ENCODE results near the gene CDIPT.

Gene CDIPT

GRCh38 chr16:29815032-29815721 lies 47.8 kb downstream of the CDIPT start:
- no peak overlapping the region for H3K23ac ChIP-seq (ENCODE audit: low read length)
- H3K36me3 ChIP-seq (ENCODE audit: control insufficient read depth in 1 of 2, insufficient read depth in 2 of 2, low read length in 2 of 2), result peaks cover 14 to 16% of the 10 kb centered on the region in 2 experiments
- no peak overlapping the region for H3K27ac ChIP-seq (ENCODE audit: low read depth, low read length)
- no peak overlapping the region for H3K4ac ChIP-seq (ENCODE audit: low read depth, low read length)
- H3K27me3 ChIP-seq (ENCODE audit: insufficient read depth, low read length), result no peaks in the 10 kb centered on the region
- H4K91ac ChIP-seq (ENCODE audit: low read depth, low read length), result peak overlapping the region; percentile 28
- H3K18ac ChIP-seq (ENCODE audit: low read length), result no peak overlapping the region
- peak overlapping the region; percentile 53 for H2AFZ ChIP-seq (ENCODE audit: insufficient read depth, low read length, poor library complexity)
- H4K12ac ChIP-seq (ENCODE audit: low read depth, low read length), result peak overlapping the region; percentile 17
- no peaks in the 10 kb centered on the region for H3K9me3 ChIP-seq (ENCODE audit: insufficient read depth, low read depth, low read length)
- peak overlapping the region; percentile 44 for H3K4me3 ChIP-seq (ENCODE audit: low read depth, low read length)
- WGBS (ENCODE audit: extremely low coverage, insufficient coverage, insufficient read length), result no CpG with 5 or more reads among the region's 39 CpGs
- H2BK12ac ChIP-seq (ENCODE audit: low read length), result peak overlapping the region; percentile 9
- H4K8ac ChIP-seq (ENCODE audit: low read depth, low read length), result peak overlapping the region; percentile 57
- peaks cover 9 to 32% of the 10 kb centered on the region in 2 experiments for H3K4me1 ChIP-seq (ENCODE audit: control insufficient read depth in 1 of 2, insufficient read depth in 2 of 2, low read length in 2 of 2)
- peaks cover 23% of the 10 kb centered on the region for H3K79me1 ChIP-seq (ENCODE audit: low read length)
- H3K14ac ChIP-seq (ENCODE audit: low read length), result peak overlapping the region; percentile 54
- H3K79me2 ChIP-seq (ENCODE audit: control insufficient read depth, insufficient read depth, low read length, poor library complexity), result peaks cover 9% of the 10 kb centered on the region
- no peak overlapping the region for H2BK120ac ChIP-seq (ENCODE audit: insufficient read depth, low read length, poor library complexity)
- H2AK5ac ChIP-seq (ENCODE audit: low read length), result peak overlapping the region; percentile 42
- H3K9ac ChIP-seq (ENCODE audit: low read length), result no peak overlapping the region
- DNase-seq, result peak in 1 of 2 donors; percentile 17
- no peak overlapping the region for H2BK5ac ChIP-seq (ENCODE audit: low read depth, low read length, poor library complexity)
- H3K4me2 ChIP-seq (ENCODE audit: low read length), result peak overlapping the region; percentile 62

- Histone ChIP-seq H3K4me3 (ENCODE audit: low read depth, low read length) (no peak overlapping the region), H3K4ac (ENCODE audit: low read depth, low read length) (no peak overlapping the region), H3K79me1 (ENCODE audit: low read length) (peaks cover 23% of the 10 kb centered on the region), H3K9me3 (ENCODE audit: insufficient read depth, low read depth, low read length) (no peaks in the 10 kb centered on the region), H2AK5ac (ENCODE audit: low read length) (no peak overlapping the region), H4K91ac (ENCODE audit: low read depth, low read length) (peak overlapping the region; percentile 28), H3K36me3 (ENCODE audit: control insufficient read depth in 1 of 2, insufficient read depth in 2 of 2, low read length in 2 of 2) (peaks cover 17 to 20% of the 10 kb centered on the region in 2 experiments), H3K23ac (ENCODE audit: low read length) (no peak overlapping the region), H2BK12ac (ENCODE audit: low read length) (no peak overlapping the region), H3K27ac (ENCODE audit: low read depth, low read length) (no peak overlapping the region), H2BK120ac (ENCODE audit: insufficient read depth, low read length, poor library complexity) (no peak overlapping the region), H2BK5ac (ENCODE audit: low read depth, low read length, poor library complexity) (no peak overlapping the region), H3K27me3 (ENCODE audit: insufficient read depth, low read length) (no peaks in the 10 kb centered on the region), H4K12ac (ENCODE audit: low read depth, low read length) (no peak overlapping the region), H3K14ac (ENCODE audit: low read length) (no peak overlapping the region), H3K9ac (ENCODE audit: low read length) (no peak overlapping the region), H4K8ac (ENCODE audit: low read depth, low read length) (no peak overlapping the region), H3K79me2 (ENCODE audit: control insufficient read depth, insufficient read depth, low read length, poor library complexity) (peaks cover 9% of the 10 kb centered on the region), H3K4me2 (ENCODE audit: low read length) (peak overlapping the region; percentile 62), H2AFZ (ENCODE audit: insufficient read depth, low read length, poor library complexity) (no peak overlapping the region), H3K18ac (ENCODE audit: low read length) (no peak overlapping the region), H3K4me1 (ENCODE audit: control insufficient read depth in 1 of 2, insufficient read depth in 2 of 2, low read length in 2 of 2) (peaks cover 13 to 37% of the 10 kb centered on the region in 2 experiments)
- WGBS (ENCODE audit: extremely low coverage, insufficient coverage, insufficient read length), result no CpG with 5 or more reads among the region's 5 CpGs
- DNase-seq, result no peak
These were observed 48.4 kb downstream of the CDIPT start for GRCh38 chr16:29814592-29814991.

GRCh38 chr16:29813644-29814562 lies 49.1 kb downstream of the CDIPT start:
- no peak overlapping the region for H4K91ac ChIP-seq (ENCODE audit: low read depth, low read length)
- H2AFZ ChIP-seq (ENCODE audit: insufficient read depth, low read length, poor library complexity), result no peak overlapping the region
- no peak overlapping the region for H3K23ac ChIP-seq (ENCODE audit: low read length)
- H3K27ac ChIP-seq (ENCODE audit: low read depth, low read length), result no peak overlapping the region
- peaks cover 3% of the 10 kb centered on the region for H3K9me3 ChIP-seq (ENCODE audit: insufficient read depth, low read depth, low read length)
- H3K36me3 ChIP-seq (ENCODE audit: control insufficient read depth in 1 of 2, insufficient read depth in 2 of 2, low read length in 2 of 2), result peaks cover 18 to 22% of the 10 kb centered on the region in 2 experiments
- no peak overlapping the region for H4K8ac ChIP-seq (ENCODE audit: low read depth, low read length)
- H3K4me2 ChIP-seq (ENCODE audit: low read length), result no peak overlapping the region
- no peak overlapping the region for H3K14ac ChIP-seq (ENCODE audit: low read length)
- no peak overlapping the region for H3K18ac ChIP-seq (ENCODE audit: low read length)
- H2AK5ac ChIP-seq (ENCODE audit: low read length), result no peak overlapping the region
- peaks cover 16 to 43% of the 10 kb centered on the region in 2 experiments for H3K4me1 ChIP-seq (ENCODE audit: control insufficient read depth in 1 of 2, insufficient read depth in 2 of 2, low read length in 2 of 2)
- no peak for DNase-seq
- peaks cover 13% of the 10 kb centered on the region for H3K79me2 ChIP-seq (ENCODE audit: control insufficient read depth, insufficient read depth, low read length, poor library complexity)
- H4K12ac ChIP-seq (ENCODE audit: low read depth, low read length), result no peak overlapping the region
- peaks cover 23% of the 10 kb centered on the region for H3K79me1 ChIP-seq (ENCODE audit: low read length)
- no peak overlapping the region for H2BK120ac ChIP-seq (ENCODE audit: insufficient read depth, low read length, poor library complexity)
- no peak overlapping the region for H3K4ac ChIP-seq (ENCODE audit: low read depth, low read length)
- no peaks in the 10 kb centered on the region for H3K27me3 ChIP-seq (ENCODE audit: insufficient read depth, low read length)
- no peak overlapping the region for H3K9ac ChIP-seq (ENCODE audit: low read length)
- H3K4me3 ChIP-seq (ENCODE audit: low read depth, low read length), result no peak overlapping the region
- H2BK12ac ChIP-seq (ENCODE audit: low read length), result no peak overlapping the region
- no peak overlapping the region for H2BK5ac ChIP-seq (ENCODE audit: low read depth, low read length, poor library complexity)
- no CpG with 5 or more reads among the region's 24 CpGs for WGBS (ENCODE audit: extremely low coverage, insufficient coverage, insufficient read length)

GRCh38 chr16:29812754-29813643 lies 50.0 kb downstream of the CDIPT start:
- H4K12ac ChIP-seq (ENCODE audit: low read depth, low read length), result no peak overlapping the region
- no peak overlapping the region for H2BK120ac ChIP-seq (ENCODE audit: insufficient read depth, low read length, poor library complexity)
- no peak overlapping the region for H3K23ac ChIP-seq (ENCODE audit: low read length)
- no peak overlapping the region for H2AK5ac ChIP-seq (ENCODE audit: low read length)
- H4K8ac ChIP-seq (ENCODE audit: low read depth, low read length), result no peak overlapping the region
- no peak overlapping the region for H4K91ac ChIP-seq (ENCODE audit: low read depth, low read length)
- peaks cover 19% of the 10 kb centered on the region for H3K79me2 ChIP-seq (ENCODE audit: control insufficient read depth, insufficient read depth, low read length, poor library complexity)
- peaks cover 3% of the 10 kb centered on the region for H3K9me3 ChIP-seq (ENCODE audit: insufficient read depth, low read depth, low read length)
- no peak overlapping the region for H3K9ac ChIP-seq (ENCODE audit: low read length)
- H3K14ac ChIP-seq (ENCODE audit: low read length), result no peak overlapping the region
- H2AFZ ChIP-seq (ENCODE audit: insufficient read depth, low read length, poor library complexity), result no peak overlapping the region
- H3K36me3 ChIP-seq (ENCODE audit: control insufficient read depth in 1 of 2, insufficient read depth in 2 of 2, low read length in 2 of 2), result peaks cover 20 to 21% of the 10 kb centered on the region in 2 experiments
- H3K4me2 ChIP-seq (ENCODE audit: low read length), result peak overlapping the region; percentile 75
- no peak overlapping the region for H2BK12ac ChIP-seq (ENCODE audit: low read length)
- H3K27me3 ChIP-seq (ENCODE audit: insufficient read depth, low read length), result no peaks in the 10 kb centered on the region
- DNase-seq, result no peak
- no peak overlapping the region for H3K4me3 ChIP-seq (ENCODE audit: low read depth, low read length)
- no CpG with 5 or more reads among the region's 9 CpGs for WGBS (ENCODE audit: extremely low coverage, insufficient coverage, insufficient read length)
- H3K27ac ChIP-seq (ENCODE audit: low read depth, low read length), result no peak overlapping the region
- H3K79me1 ChIP-seq (ENCODE audit: low read length), result peaks cover 24% of the 10 kb centered on the region
- H3K4ac ChIP-seq (ENCODE audit: low read depth, low read length), result no peak overlapping the region
- no peak overlapping the region for H2BK5ac ChIP-seq (ENCODE audit: low read depth, low read length, poor library complexity)
- H3K4me1 ChIP-seq (ENCODE audit: control insufficient read depth in 1 of 2, insufficient read depth in 2 of 2, low read length in 2 of 2), result peaks cover 19 to 49% of the 10 kb centered on the region in 2 experiments
- H3K18ac ChIP-seq (ENCODE audit: low read length), result no peak overlapping the region

Data from trophoblast cell (in vitro differentiated cells and primary cell).